OCI-LY7 (cell line): ENCODE data around the gene APBB2. TPM values are rescaled to one million over a fixed set of nuclear protein-coding genes. Genes with fewer than 3 reads are reported as not detected.

Source experiments
- BruUV-seq: library from RNA; stranded (reverse); fragments of 400-500 nt; replicated peaks from 2 replicates; lab custom pipeline; 2021; lab: Mats Ljungman, UMichigan
- CTCF ChIA-PET: fragments of 300-600 bp; sonication (Branson Sonifier 250); formaldehyde crosslinking; loops from one replicate; lab custom pipeline; 2022; ENCODE audit warnings: antibody characterized with exemption; ENCODE audit not compliant: unreplicated experiment; lab: Charles Lee
- POLR2A ChIA-PET: fragments of 300-600 bp; sonication (Branson Sonifier 250); formaldehyde crosslinking; loops from one replicate; lab custom pipeline; 2022; ENCODE audit warnings: antibody characterized with exemption; lab: Charles Lee
- DNase-seq: peaks from one replicate; pipeline ENCODE4 v3.0.0-alpha.2; 2015; ENCODE audit warnings: low spot score
- H2AFZ ChIP-seq: fragments of 200-600 bp; sonication (generic), shearing (Covaris generic); 2 replicates; pipeline ENCODE4 v1.6.1; 2014; ENCODE audit warnings: mild to moderate bottlenecking, antibody characterized with exemption, low read length, moderate library complexity
- H3K27ac ChIP-seq: fragments of 200-600 bp; sonication (generic); 2 replicates; pipeline ENCODE4 v1.5.1; 2014; ENCODE audit warnings: mixed run types, low read depth, mild to moderate bottlenecking, moderate library complexity, low read length, inconsistent platforms; ENCODE audit not compliant: poor library complexity, severe bottlenecking
- H3K36me3 ChIP-seq: fragments of 200-600 bp; sonication (generic); 2 replicates; pipeline ENCODE4 v1.6.1; 2014; ENCODE audit warnings: mild to moderate bottlenecking, antibody characterized with exemption, low read length, moderate library complexity, mixed read lengths; ENCODE audit not compliant: insufficient read depth
- H3K4me1 ChIP-seq: fragments of 200-600 bp; sonication (generic); 2 replicates; pipeline ENCODE4 v1.5.1; 2014; ENCODE audit warnings: mild to moderate bottlenecking, low read length; ENCODE audit not compliant: insufficient read depth, poor library complexity, severe bottlenecking
- H3K4me2 ChIP-seq: fragments of 200-600 bp; sonication (generic); 2 replicates; pipeline ENCODE4 v1.6.1; 2014; ENCODE audit warnings: mild to moderate bottlenecking, low read length
- H3K4me3 ChIP-seq: fragments of 200-600 bp; sonication (generic); 2 replicates; pipeline ENCODE4 v1.5.1; 2014; ENCODE audit warnings: mild to moderate bottlenecking, low read depth, low read length; ENCODE audit not compliant: poor library complexity, severe bottlenecking
- H3K79me2 ChIP-seq: fragments of 200-600 bp; sonication (generic); 2 replicates; pipeline ENCODE4 v1.6.1; 2016; ENCODE audit warnings: low read depth, mild to moderate bottlenecking, low read length, moderate library complexity, mixed read lengths; ENCODE audit not compliant: insufficient read depth
- H3K9me2 ChIP-seq: fragments of 200-600 bp; sonication (generic); 2 replicates; pipeline ENCODE4 v1.6.1; 2016; ENCODE audit warnings: mild to moderate bottlenecking, low read length, mixed read lengths; ENCODE audit not compliant: insufficient read depth
- H3K9me3 ChIP-seq: fragments of 200-600 bp; sonication (generic); 2 replicates; pipeline ENCODE4 v1.6.1; 2014; ENCODE audit warnings: mild to moderate bottlenecking, mixed run types, low read length, mixed read lengths
- H4K20me1 ChIP-seq: fragments of 200-600 bp; sonication (generic); 2 replicates; pipeline ENCODE4 v1.6.1; 2014; ENCODE audit warnings: mild to moderate bottlenecking, antibody characterized with exemption, low read length, moderate library complexity, mixed read lengths; ENCODE audit not compliant: insufficient read depth
- CTCF ChIP-seq: fragments of 200-600 bp; sonication (generic); conservative IDR thresholded peaks from 2 replicates; pipeline ENCODE4 v1.5.1; 2014; ENCODE audit warnings: mild to moderate bottlenecking, antibody characterized with exemption, low read length, moderate library complexity, mixed read lengths
- EZH2phosphoT487 ChIP-seq: fragments of 200-600 bp; sonication (generic); IDR thresholded peaks from 2 replicates; pipeline ENCODE4 v1.6.1; 2018; ENCODE audit warnings: low read depth, borderline replicate concordance, mild to moderate bottlenecking, mixed run types, antibody characterized with exemption, low read length, moderate library complexity, mixed read lengths
- intact Hi-C: fragments of 100-400 bp; cut with micrococcal nuclease; formaldehyde crosslinking; loops from one replicate; pipeline ENCODE4 v1.10.0; 2022; ENCODE audit not compliant: unreplicated experiment
- total RNA-seq, 2 experiments: library from RNA; depleted of rRNA in 1 of 2; stranded (reverse); fragments of >200 nt in 1 of 2; shearing (Covaris generic) in 1 of 2; gene quantifications; 2 replicates each; pipeline ENCODE4 v1.2.3, GENCODE V29; 2014 to 2022

Gene APBB2
- total RNA-seq, 2 experiments from 2014 or later, result 66.4 to 88.5 TPM

- H3K4me1 ChIP-seq, result no peaks in the 10 kb centered on the region
- no peaks in the 10 kb centered on the region for H3K9me2 ChIP-seq
- H3K4me2 ChIP-seq, result no peak overlapping the region
- H4K20me1 ChIP-seq, result no peaks in the 10 kb centered on the region
- BruUV-seq, result no TSS peak
- no peaks in the 10 kb centered on the region for H3K9me3 ChIP-seq
- POLR2A ChIA-PET, result no interaction called here
- no peak for DNase-seq
- H3K27ac ChIP-seq, result no peak overlapping the region
- H3K36me3 ChIP-seq, result peaks cover 2% of the 10 kb centered on the region; the same call in 1 of the 2 replicates
- TF ChIP-seq CTCF (no peak), EZH2phosphoT487 (no peak)
- intact Hi-C loops, result no loop called here
- no peaks in the 10 kb centered on the region for H3K79me2 ChIP-seq
- CTCF ChIA-PET, result no interaction called here
- H3K4me3 ChIP-seq, result no peak overlapping the region
- H2AFZ ChIP-seq, result no peak overlapping the region
These were observed 155.9 kb downstream of the APBB2 start for GRCh38 chr4:41058426-41058825.

GRCh38 chr4:41057467-41057866, 156.9 kb downstream of the APBB2 start:
- Histone ChIP-seq H3K4me3 (no peak overlapping the region), H3K27ac (no peak overlapping the region), H3K36me3 (peaks cover 2% of the 10 kb centered on the region; the same call in 1 of the 2 replicates), H2AFZ (no peak overlapping the region), H3K4me2 (no peak overlapping the region), H3K9me2 (no peaks in the 10 kb centered on the region), H3K79me2 (no peaks in the 10 kb centered on the region), H4K20me1 (no peaks in the 10 kb centered on the region), H3K9me3 (no peaks in the 10 kb centered on the region), H3K4me1 (no peaks in the 10 kb centered on the region)
- CTCF ChIA-PET, result no interaction called here
- BruUV-seq, result no TSS peak
- TF ChIP-seq EZH2phosphoT487 (no peak), CTCF (no peak)
- POLR2A ChIA-PET, result interaction anchor here (0.9 kb wide), 1 partner anchor 25 kb away, joined by 3 read pairs; no protein-coding TSS in a partner anchor
- intact Hi-C loops, result no loop called here
- no peak for DNase-seq

GRCh38 chr4:41052287-41052686, 162.1 kb downstream of the APBB2 start:
- H4K20me1 ChIP-seq, result no peaks in the 10 kb centered on the region
- H3K9me3 ChIP-seq, result no peaks in the 10 kb centered on the region
- peaks cover 5% of the 10 kb centered on the region; the same call in 1 of the 2 replicates for H3K36me3 ChIP-seq
- no peaks in the 10 kb centered on the region for H3K9me2 ChIP-seq
- intact Hi-C loops, result no loop called here
- DNase-seq, result no peak
- no peak for TF ChIP-seq CTCF
- TF ChIP-seq EZH2phosphoT487, result no peak
- H3K4me3 ChIP-seq, result no peak overlapping the region
- no TSS peak for BruUV-seq
- no peak overlapping the region for H3K27ac ChIP-seq
- POLR2A ChIA-PET, result interaction anchor here (0.9 kb wide), 1 partner anchor 13 kb away, joined by 3 read pairs; no protein-coding TSS in a partner anchor
- H3K4me2 ChIP-seq, result no peak overlapping the region
- H2AFZ ChIP-seq, result no peak overlapping the region
- H3K79me2 ChIP-seq, result no peaks in the 10 kb centered on the region
- CTCF ChIA-PET, result no interaction called here
- no peaks in the 10 kb centered on the region for H3K4me1 ChIP-seq
